SK-N-DZ (cell line): ENCODE results near the gene GCN1.

Source experiments
- DNase-seq: peaks from one replicate; pipeline ENCODE4 v3.0.0-alpha.2; 2015; ENCODE audit warnings: low spot score

GCN1 gene

DNA sequence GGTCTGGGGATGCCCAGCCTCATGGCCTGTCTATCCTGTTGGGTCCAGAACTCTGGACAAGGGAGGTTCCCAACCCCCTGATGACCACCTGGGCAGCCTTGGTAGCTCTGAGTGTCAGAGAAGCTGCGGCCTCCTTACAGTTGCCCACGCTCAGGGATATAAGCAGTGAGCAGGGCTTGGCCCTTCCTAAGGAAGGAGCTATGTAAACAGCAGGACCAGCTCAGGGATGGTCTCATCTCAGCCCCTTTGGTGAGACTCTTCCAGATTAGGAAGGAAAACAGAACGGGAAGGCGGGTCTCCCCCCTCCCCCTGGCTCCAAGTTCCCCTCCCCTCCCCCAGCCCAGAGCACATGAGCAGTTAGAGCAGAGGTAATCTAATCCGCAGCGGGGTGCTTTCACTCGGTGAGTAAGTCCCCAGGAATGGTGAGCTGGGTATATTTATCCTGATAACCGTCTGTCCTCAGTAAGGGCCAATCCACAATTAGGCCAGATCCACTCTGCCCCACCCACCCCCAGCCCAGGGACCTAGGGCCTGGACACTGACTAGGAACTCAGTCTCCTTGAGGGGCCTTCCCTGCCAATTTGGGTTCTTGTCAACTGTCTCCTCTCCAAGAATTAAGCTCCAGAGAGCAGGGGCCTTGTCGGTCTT lies 35.9 kb upstream of the GCN1 start:
- DNase-seq, result peak; percentile 76

DNA sequence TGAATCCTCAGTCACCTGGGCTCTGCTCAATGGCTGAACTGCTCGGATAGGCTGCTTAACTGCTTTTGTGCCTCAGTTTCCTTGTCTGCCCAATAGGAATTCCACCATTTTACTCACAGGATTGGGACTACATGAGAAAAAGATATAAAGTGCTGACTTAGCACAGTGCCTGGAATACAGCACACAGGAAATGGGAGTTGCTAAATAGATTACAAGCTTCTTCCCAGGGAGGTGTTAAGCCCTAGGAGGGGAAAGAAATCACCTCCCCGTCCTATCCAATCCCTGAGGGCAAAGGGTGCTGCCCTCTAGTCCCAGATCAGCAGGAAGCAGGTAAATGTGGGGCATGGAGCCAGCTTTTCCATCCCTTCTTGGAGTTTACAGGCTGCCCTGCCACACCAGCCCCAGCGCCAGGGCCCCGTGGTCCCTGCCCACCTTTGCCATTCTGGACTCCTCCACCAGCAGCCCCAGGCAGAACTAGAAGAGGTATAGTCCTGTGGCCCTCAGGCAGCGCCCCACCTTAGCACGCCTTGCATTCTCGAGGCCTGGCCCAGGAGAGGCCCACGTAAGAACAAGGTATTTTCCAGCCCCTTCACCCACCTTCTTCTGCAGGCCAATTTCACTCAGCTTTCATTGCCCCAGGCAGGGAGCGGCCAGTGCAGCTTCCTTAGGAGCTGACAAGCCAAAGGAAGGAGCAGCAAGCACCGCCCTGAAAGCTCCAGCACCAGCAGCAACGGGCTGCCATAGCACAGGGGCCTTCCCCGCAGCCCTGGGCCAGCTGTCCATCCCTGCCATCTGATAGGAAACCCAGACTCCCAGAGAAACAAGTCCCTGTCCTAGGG lies 35.2 kb upstream of the GCN1 start:
- DNase-seq, result peak; percentile 61

DNA sequence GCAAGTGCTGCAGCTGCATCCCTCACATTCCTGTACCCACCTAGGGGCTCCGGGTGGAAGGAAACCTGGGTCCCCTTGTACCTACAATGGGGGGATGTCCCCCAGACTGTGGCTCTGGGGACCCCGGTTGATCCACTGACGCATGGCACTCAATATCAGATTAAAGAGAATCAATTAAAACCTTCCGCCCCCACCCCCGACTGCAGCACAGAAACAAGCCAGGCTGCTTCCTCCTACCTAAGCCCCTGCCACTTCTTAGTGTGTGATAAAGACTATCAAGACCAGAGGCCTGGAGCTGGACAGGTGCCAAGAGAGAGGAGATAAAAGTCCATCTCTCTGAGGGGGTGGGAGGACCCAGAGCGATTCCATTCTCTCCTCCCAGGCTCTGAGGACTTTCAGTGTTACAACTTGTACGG lies 34.6 kb upstream of the GCN1 start:
- DNase-seq, result peak; percentile 69

DNA sequence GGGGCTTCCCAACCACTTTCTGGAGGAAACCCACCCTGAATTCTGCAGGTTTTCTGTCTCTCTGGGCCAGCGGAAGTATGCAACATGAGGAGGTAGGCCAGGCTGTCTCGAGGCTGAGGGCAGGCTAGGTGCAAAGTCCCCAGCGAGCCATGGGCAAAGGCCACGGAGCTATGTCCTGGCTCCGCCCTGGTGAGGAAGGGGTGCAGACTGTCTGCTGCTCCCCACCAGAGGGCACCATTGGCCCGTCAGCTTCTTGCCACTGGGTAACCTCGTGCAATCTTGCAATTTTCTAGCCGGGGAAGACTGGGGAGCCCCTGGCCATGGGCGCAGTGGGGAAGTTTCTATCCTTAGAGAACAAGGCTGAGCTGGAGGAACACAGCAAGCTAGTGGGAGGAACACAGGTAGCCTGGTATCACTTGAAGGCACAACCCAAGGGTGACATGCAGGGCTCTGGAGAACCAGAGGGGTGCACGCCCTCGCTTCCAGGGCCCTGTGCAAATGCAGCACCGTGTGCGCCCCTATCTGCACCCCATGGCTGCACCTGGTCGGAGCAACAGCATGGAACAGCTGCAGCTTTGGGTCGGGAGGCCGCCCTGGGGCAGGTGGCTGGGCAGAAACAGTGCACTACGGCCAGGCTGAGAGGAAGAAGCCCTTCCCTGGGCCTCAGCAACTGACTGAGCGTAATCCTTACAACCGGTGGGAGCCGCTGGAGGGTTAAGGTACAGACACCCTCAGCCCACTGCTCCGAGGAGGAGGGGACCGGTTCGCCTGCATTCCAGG lies 34.0 kb upstream of the GCN1 start:
- peak; percentile 86 for DNase-seq

DNA sequence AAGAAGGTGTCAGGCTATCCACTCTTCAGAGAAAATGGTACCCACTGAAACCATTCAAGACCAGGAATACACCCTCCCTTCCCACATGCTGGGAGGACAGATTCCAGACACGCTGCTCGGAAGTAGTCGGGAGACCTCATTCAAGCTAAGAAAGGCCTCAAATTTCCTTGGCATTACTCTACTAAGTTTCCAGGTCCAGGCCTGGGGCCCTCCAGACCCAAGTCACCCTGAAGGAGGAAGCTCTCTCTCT lies 33.5 kb upstream of the GCN1 start:
- no peak for DNase-seq

DNA sequence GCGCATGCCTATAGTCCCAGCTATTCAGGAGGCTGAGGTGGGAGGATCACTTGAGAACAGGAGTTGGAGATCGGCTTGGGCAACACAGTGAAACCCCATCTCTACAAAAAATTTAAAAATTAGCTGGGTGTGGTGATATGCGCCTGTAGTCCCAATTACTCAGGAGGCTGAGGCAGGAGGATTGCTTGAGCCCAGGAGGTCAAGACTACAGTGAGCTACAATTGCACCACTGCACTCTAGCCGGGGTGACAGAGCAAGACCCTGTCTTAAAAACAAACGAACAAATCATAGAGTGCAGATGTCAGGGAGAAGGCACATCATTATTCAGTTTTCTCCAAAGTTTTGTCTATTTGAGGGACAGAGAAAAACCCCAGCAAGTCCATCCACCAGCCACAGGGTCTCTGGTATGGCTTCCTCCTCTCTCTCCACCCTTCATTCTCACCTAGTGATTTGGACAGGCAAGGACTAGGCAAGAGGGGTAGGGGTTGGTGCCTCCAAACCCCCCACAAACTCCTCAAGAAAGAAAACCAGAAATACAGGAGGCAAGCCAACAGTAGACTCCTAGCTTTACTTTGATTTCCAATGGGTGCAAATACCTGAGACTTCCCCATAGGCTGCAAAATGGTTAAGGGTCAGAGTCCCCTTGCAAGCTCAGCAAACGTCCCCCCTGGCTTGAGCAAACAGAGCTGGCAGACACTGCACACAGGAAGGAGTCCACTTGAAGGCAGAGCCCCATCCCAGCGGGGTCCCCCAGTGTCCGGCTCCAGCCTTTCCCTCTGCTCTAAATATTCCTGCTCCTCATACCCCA lies 32.9 kb upstream of the GCN1 start:
- DNase-seq, result no peak

DNA sequence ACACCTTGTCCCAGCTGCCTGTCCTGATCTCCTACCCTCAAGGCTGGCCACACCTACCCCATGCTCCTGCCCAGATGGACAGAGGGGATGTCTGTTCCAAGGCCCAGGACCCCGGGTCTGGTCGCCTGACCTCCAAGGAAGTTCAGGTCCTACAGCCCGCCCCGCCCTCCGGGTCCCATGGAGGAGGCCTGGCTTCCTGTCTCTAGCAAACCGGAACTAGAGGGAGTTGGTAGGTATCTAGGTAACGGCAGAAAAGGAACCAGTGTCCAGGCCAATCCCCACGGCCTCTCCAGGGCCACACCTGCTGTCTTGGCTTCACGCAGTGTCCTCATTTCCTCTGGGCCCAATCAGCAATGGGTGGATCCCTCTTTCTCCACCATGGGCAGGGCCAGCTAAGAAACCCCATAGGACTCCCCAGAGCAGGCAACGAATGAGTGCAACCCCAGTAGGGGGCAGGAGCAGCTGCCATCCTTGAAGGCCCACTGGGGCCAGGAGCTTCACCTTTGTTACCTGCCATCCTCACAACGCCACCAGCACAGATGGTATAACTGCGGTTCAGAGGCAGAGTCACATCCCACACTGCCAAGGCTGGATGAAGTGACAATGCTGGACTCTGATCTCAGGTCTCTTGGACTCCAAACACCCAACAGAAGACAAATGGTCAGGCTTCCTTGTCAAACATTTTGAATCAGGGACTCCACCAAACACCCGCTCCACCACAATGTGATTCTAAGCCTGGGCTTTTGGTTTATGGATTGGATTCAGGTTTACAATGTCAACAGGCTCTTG lies 31.5 kb upstream of the GCN1 start:
- DNase-seq, result no peak

DNA sequence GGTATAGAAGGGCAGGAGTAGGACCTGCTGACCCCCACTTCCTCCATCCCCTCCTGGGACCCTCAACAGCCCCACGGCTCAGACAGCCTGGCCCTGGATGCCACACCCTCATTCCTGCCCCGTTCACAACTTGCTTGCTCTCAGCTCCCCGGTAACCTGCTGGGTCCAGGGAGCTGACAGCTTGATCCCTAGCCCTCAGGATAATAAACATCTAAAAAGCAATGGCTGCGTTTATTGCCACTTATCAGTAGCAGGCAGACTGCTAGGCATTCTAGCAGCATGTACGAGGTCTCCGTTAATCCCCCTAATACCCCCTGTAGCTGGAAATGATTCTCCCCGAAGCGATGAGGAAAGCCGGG lies 30.7 kb upstream of the GCN1 start:
- no peak for DNase-seq

DNA sequence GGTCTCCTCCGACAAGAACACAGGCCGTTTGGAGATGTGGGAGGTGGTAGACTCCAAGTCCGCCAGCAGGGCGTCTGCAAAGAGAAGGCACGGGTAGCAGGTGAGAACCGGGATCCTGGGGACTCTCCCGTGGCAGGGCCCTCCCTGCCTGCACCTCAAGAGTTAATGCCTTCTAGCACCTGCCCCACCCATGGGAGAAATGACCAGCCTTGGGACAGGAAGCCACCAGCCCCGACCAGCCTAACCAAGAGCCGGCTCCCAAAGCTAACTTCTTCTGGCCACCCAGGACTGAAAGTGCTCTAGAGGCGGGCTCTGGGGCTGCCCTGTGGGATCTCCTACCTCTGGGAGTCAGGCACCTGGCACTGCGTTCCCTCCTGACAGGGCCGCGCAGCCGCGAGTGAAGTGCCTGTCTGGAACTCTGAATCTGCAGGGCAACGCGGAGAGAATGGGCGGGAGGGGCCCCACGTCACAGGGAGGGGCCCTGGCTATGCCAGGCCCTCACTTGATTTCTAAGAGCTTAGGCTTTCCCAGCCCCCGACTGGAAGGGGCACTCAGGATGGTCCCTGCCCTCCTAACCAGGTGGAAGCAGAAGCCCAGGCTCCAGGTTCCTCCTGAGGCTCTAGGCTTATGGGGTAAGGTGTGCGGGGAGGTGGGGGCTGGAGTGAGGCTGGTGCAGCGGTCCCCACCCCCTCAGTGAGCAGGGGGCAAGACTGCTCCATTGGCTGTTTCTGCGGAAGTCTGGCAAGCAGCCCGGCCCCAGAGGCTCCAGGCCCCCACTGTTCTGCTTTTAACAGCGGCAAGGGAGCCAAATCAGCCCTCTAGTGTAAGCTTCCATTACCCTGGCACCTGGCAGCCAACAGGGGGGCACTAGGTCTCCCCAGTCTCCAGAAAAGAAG lies 30.0 kb upstream of the GCN1 start:
- DNase-seq, result no peak

DNA sequence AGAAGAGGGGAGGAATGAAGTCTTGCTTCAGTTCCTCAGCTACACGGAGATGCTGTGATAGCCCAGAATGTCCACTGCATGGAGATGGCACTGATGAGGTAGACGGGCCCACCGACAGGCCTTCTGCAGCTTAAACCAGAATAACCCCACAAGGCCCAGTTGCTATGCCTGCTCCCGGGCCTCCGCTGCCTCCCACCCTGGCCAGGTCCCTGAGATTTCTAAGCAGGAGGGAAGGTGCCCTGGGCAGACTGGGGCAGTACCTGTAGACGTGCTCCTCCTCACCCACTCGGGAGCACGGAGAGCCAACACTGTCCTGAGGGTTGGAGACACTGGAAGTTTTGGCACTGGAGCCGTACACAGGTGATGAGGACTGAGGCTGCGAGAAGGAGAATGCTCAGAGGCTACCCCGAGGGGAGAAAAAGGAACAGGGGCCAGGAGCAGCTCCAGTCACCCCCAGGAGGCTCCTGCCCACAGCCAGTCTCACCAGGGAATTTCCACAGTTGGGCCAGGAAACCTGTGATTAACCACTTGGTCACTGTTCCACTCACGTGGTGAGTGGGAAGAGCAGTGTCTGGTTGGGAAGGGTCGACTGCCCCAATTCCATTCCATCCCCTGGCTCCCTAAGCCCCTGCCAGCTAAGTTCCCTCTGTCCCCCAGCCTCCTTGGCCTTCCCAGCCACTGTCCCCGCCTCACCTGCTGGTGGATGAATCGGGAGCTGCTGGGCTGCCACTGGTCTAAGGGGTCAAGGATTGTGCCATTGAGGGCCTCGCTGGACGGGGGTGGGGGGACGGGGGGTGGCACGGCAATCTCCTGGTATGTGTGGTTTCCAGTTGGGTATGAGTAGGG lies 29.2 kb upstream of the GCN1 start:
- DNase-seq, result no peak

DNA sequence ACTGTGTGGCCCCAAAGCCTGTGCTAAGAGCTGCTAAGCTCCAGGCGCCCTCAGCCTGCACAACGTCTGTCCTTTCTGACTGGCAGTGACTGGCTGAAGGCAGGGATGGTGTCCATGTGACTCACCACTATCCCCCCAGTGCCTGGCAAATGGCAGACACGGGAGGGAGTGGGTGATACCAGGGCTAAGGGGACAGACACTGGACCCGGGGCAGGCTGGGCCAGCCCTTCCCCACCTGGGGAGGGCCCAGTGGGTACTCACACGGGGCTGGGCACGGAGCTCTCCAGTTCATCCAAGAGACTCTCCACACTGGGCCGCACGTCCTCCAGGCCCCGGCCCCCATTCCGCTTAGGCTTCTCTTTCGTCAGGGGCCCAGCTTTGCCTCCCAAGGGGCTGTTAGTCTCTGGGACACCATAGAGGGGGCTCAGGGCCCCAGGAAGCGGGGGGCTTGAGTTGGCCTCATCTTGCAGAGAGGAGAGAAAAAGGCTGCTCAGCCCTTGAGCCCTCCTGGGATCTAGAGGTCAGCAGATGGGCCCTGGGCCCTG lies 27.8 kb upstream of the GCN1 start:
- DNase-seq, result no peak

DNA sequence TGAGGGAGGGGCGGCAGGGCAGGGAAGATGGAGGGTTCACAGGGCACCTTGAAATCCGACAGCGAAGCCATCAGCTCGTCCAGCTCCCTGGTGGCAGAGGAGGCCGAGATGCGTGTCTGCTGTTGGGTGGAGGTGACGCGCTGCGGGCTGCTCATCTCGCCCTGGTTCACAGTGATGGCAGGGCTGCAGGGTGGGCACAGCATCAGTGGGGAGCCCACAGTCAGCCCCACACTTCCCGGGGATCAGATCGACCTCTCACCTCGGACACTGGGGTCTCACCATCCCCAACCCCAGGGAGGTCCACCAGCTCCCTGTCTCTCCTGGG lies 27.0 kb upstream of the GCN1 start:
- no peak for DNase-seq

DNA sequence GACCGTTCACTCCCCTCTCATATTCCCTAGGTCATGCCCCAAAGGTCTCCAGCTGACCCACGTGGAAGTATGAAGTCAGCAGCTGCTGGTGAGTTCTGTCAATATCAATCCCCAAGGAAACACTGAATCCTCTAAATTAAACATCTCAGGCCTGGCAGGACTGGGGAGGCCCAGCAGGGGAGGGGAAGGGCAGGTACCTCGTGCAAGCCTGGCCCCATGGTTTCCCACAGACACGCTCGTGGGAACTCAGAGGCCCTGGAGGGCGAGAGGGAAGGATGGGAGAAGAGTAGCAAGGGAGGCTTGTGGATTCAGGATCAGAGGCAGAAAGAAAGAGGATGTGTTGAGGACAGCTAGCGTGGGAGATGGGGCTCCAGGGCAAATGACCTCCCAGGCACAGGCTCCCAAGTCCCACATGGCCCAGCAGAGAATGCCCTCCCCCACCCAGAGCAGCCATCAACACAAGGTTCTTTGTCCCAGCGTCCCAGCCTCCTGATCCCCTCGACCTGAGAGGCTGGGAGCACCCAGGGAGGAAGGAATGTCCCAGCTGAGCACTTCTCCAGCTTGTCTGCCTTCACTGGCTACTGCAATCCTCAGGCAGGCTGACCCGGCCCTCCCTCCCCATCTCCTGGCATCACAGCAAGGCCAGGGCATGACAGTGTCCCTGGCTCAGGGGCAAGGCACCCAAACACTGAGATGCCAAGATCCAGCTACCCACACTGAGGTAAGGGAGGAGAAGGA lies 26.5 kb upstream of the GCN1 start:
- DNase-seq, result no peak

DNA sequence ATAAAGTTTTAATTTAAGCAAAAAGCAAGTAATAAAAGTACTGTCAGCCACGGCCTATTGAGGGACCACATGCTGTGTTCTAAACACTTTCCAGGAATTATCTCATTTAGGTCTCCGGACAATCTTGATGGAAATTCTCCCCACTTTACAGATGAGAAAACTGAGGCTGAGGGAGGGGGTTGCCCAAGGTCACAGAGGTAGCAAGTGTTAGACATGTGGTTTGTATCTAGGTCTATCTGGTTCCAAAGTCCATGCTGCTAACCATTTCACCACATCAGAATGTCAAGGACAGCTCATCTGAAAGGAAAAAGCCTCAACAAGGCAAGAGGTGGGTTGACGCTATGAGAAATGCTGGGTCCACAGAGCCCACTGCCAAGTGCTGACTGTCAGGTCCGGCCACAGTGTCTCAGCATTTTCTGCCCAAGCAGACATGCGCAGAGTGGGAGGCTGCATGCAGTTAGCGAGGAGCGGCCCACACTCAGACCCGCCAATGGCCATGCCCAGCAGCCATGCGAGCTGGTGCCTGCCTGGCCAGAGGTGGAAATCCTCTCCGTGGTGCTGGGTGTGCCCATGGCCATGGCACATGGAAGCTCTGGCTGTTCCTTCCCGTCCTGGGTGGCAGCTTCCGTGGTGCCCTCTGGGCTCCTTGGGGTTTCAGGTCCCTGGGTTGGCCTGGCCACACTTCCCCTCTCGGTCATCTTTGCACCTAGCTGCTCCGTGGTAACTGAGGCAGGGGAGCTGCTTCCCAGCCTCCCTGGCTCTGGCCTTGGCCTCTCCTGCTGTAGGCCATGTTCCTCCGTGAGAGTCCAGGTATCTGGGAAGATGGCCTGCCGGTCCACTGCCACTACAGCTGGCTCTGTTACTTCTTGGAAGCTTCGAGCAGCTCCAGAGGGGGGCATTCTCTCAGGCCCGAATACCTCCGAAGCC lies 24.4 kb upstream of the GCN1 start:
- DNase-seq, result no peak

DNA sequence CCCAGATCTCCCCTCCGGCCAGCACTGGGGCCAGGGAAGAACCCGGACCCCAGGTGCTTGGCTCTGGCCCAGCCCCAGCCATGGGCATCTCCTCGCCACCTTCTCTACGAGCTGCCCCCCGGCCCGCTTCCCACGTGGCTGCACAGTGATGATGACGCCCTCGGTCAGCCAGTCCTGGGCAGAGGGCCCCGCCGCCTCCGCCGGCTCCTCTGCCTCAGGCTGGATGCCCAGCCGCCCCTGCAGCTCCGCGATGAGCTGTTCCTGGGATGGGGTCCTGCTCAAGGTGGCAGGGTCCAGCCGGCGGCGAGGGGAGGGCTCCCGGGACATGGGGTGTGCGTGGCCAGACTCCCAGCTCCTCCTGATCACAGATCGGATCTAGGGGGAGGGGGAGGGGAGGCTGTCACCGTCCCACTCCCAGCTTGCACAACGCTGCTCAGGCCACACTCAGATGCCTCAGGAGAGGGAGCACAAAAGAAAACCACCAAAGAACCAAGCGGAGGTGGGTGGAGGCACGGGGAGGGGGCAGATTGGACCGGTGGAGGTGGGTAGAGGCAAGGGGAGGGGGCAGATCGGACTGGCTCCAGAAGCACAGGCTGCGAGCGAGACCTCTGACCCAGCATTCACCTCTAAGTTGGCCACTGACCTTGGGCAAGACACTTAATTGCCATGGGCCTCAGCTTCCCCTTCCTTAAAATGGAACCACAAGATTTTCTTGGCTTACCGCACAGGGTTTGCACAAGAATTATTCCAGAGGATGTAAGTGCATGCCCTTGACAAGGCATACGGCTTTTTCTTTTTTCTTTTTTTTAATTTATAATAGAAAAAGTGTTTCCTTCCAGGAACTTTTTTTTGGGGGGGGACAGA lies 22.5 kb upstream of the GCN1 start:
- DNase-seq, result peak; percentile 45
